Stimulated activated CD8-positive, alpha-beta memory T cell treated with anti-CD3 and anti-CD28 coated beads, Interleukin-4, amount 100 ng/mL, for 1 hour (primary cell): ENCODE results near the gene SLC25A36.
"Not testable (repeated sequence)": the region's sequence is repeated elsewhere in the genome, so short reads cannot be mapped to it uniquely, and the experiment has no call there.

ENCODE experiments used
- DNase-seq, 2 donors: peaks; one replicate each; pipeline ENCODE4 v3.0.0-alpha.2; 2020; ENCODE audit warnings: low read depth in 2 of 2, low spot score in 1 of 2

Gene SLC25A36

DNA sequence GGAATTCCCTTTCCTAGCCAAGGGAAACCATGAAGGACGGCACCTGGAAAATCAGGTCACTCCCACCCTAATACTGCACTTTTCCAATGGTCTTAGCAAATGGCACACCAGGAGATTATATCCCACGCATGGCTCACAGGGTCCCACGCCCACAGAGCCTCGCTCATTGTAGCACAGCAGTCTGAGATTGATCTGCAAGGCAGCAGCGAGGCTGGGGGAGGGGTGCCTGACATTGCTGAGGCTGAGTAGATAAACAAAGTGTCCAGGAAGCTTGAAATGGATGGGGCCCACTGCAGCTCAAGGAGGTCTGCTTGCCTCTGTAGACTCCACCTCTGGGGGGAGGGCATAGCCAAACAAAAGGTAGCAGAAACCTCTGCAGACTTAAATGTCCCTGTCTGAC, 46.2 kb downstream of the SLC25A36 start:
- not testable (repeated sequence) for DNase-seq

DNA sequence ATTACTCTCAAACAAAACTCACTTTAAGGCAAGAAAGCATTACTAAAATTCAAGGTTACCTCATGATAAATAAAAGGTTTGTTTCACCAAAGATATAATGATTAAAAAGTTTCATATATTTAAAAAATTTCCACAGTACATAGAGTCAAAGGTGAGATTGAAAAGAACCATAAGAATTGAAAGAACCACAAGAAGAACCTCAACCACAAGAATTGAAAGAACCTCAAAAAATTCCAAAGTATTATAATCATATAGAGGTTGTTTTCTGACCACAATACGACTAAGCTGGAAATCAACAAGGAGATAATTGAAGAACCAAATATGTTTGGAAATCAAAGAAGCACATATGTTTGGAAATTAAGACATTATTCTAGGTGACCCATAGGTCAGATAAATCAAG, 52.7 kb downstream of the SLC25A36 start:
- no peak for DNase-seq

DNA sequence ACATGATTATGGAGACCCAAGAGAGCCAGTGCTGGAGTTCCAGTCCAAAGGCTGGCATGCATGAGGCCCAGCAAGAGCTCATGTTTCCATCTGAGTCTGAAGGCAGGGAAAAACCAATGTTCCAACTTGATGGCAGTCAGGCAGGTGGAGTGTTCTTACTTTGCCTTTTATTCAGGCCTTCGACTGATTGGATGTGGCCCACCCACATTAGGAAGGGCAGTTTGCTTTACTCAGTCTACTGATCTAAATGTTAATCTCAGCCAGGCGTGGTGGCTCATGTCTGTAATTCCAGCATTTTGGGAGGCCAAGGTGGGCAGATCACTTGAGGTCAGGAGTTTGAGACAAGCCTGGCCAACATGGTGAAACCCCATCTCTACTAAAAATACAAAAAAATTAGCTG, 53.2 kb downstream of the SLC25A36 start:
- not testable (repeated sequence) for DNase-seq

DNA sequence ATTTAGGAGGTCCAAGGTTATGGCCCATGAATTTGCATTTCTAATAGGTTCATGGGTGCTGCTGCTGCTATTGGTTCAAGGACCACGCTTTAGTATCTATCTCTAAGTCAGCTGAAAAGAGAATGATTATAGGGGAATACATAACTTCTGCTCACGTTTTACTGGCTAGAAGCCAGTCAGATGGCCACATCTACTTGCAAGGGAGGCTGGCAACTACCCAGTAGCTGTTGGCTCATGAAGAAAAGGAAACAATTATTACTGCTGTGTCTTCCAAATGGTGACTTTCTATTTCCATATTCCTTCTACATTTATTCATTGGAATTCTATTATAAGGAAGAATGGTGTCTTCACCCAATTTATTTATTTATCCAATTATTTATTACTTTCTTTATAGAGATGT, 54.2 kb downstream of the SLC25A36 start:
- DNase-seq, result no peak

DNA sequence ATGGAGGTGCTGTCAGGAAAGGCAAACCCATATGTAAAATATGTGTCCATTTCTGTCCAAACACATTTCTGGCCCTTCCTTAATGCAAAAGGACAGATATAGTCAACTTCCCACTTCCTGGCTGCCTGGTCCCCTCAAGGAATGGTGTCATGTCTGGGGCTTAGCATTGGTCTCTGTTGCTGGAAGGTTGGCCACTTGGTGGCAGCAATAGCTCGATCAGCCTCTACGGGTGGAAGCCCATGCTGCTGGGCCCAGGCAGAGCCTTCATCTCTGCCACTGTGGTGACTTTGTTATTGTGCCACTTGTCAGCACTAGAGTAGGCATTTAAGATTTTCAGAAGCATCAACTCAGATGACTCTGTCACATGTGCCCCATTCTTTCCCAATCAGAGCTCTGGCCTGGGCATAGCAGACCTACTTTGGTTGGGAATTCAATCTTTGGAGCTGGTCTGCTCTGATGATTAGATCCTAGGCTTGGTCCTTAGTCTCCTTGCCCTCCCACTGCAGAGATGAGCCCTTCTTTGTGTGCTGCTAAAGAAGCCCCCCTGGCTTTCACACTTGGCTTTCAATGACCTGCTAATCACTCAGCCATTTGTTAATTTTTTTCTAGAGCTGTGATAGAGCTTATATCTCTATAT, 58.5 kb downstream of the SLC25A36 start:
- peak in 1 of 2 donors; percentile 12 for DNase-seq

DNA sequence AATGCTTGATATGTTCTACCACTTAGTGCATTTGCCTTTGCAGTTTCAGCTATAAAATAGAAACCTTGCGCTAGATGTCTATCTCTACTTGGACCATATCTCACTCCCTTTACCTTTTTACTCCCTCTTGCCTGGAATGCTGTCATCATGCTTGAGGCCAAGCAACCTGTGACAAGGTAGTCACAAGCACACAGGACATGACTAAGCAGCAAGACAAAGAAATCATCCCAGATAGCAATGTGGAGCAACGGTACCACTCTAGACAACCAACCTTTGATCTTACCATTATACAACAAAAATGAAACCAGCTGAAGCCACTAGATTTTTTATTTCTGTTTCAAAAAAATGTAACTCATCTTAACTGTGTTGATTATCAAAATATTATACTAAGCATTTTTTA, 59.0 kb downstream of the SLC25A36 start:
- no peak for DNase-seq

DNA sequence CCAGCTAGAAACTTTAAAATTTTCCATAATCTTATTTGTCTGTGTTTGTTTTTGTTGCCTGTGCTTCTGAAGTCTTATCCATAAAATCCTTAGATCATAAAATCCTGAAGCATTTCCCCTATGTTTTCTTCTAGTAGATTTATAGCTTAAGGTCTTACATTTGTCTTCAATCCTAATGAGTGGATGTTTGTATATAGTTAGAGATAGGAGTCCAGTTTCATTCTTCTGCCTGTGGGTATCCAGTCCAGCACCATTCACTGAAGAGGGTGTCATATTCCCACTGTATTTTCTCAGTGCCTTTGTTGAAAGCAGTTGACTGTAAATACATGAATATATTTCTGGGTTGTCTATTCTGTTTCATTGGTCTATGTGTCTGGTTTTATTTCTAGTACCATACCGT, 64.7 kb downstream of the SLC25A36 start:
- DNase-seq, result no peak

DNA sequence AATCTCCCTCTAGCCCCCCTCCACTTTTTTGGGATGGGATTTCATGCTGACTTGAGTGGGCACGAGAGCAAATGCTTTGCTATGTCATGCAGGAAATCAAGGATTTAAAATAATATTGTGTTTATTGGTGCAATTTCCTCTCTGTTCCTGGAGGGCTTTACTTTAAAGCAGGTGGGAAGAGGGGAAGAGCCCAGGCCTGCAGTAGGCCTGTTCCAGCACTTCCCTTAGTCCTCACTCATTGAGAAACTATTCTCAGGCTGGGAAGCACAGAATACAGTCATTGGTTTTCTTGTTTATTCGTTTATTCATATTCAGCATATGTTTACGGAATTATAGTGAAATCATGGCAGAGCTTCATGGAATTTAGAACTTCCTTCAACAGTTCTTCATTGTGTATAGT, 67.9 kb downstream of the SLC25A36 start:
- no peak for DNase-seq

DNA sequence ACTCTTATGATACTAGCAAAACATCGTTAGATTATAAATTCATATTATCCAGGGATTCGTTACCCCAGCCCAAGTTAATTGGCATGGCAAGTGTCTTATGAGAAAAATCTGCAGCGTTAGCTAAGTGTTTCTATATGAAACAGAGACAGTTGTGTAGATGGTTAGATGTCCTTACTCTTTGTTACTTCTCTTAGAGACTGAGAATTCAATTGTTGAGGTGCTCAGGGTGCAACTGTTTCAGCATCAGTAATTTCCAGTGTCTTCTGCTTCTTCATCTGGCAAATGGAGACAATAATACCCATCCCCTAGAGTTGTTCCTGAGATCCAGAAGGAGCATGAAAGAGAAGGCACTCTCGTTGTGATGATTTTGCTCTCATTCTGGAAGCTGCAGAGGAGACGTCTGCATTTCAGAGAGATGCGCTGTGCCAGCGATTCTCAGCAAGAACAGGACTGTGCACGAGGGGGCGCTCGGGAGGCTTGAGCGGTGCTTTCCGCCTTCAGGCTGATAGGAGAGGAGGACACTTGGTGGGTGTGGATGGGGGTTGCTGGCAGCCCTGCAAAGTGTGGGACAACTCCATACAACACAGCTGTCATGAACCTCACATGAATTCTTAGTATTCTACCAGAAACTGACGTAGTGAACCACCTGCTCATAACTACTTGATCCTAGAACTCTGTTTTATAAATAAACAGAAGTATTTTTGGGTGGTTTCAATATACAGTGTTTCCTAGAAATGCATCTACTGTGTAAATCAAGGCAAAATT, 69.8 kb downstream of the SLC25A36 start:
- DNase-seq, result peak; percentile 32 to 54

DNA sequence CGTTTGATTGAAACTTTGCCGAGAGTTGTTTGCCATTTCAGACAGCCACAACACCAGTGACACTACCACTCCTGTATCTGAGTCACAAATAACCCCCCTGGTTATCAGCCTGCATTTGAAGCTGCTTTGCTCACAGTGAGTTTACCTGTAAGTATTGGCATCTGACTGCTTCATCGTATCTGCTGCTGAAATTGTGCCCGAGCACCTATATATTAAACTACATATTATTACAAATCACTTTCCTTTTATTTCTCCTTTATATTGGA, 70.3 kb downstream of the SLC25A36 start:
- DNase-seq, result no peak

DNA sequence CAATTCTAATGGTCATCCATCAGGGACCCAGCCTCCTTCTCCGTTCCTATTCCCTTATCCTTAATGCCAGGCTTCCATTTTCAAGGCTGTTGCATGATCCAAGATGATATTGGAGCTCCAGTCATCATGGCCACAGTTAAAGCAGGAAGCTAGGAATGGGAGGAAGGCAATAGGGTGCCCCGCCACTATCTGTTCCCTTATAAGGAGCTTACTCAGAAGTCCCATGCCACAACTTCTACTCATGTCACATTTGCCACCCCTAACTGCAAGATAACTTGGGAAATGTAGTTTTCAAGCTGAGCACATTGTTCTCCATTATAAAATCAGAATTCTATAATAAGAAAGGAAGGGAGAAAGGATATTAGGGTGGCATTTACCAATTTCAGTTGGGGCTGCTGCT, 70.9 kb downstream of the SLC25A36 start:
- no peak for DNase-seq

DNA sequence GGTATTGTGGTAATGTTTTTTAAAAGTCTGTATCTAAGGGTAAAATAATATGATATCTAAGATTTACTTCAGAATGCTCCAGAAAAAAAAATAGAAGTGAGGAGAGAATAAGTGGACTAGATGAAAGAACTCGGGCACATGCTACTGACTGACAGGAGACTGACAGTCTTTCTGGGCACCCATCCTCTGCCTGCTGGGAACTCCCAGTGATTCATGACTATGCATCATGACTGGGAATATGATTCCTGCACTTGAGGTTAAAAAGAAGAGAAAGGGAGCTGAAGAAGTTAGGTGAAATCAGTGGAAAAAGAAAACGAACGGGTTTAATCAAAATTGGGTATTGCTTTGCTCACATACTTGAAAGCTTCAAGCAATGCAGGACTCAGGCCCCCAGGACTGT, 73.8 kb downstream of the SLC25A36 start:
- DNase-seq, result no peak

DNA sequence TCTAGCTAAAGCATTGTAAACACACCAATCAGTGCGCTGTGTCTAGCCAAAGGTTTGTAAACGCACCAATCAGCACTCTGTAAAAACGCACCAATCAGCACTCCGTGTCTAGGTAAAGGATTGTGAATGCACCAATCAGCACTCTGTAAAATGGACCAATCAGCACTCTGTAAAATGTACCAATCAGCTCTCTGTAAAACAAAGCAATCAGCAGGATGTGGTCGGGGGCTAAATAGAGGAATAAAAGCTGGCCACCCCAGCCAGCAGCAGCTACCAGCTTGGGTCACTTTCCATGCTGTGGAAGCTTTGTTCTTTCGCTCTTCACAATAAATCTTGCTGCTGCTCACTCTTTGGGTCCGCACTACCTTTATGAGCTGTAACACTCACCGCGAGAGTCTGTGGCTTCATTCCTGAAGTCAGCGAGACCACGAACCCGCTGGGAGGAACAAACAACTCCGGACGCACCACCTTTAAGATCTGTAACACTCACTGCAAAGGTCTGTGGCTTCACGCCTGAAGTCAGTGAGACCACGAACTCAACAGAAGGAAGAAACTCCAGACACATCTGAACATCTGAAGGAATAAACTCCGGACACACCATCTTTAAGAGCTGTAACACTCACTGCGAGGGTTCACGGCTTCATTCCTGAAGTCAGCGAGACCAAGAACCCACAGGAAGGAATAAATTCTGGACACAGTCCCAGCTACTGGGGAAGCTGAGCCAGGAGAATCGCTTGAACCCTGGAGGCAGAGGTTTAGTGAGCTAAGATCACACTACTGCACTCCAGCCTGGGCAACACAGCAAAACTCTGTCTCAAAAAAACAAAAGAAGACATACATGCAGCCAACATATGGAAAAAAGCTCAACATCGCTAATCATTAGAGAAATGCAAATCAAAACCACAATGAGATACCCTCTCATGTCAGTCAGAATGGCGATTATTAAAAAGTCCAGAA, 76.0 kb downstream of the SLC25A36 start:
- DNase-seq, result not testable (repeated sequence)

DNA sequence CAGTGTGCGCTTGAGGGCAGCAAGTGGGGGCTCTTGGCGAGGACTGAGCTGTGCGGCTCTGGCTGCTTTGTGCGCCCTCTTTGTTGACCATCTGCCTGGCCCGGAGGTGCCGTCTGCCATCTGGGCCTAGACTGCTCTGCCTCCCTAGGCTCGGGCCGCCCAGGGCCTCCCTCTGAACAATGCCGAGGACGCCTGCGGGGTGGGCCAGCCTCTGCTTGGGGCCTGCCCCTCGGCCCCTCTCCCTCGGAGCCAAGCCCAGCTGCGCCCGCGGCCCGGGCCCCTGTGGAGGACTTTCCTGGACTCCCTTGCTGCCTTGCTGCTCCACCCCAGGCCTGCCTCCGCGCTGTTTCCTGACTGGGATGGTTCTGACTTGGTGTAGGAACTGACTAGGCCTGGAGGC, 77.6 kb downstream of the SLC25A36 start:
- DNase-seq, result no peak

DNA sequence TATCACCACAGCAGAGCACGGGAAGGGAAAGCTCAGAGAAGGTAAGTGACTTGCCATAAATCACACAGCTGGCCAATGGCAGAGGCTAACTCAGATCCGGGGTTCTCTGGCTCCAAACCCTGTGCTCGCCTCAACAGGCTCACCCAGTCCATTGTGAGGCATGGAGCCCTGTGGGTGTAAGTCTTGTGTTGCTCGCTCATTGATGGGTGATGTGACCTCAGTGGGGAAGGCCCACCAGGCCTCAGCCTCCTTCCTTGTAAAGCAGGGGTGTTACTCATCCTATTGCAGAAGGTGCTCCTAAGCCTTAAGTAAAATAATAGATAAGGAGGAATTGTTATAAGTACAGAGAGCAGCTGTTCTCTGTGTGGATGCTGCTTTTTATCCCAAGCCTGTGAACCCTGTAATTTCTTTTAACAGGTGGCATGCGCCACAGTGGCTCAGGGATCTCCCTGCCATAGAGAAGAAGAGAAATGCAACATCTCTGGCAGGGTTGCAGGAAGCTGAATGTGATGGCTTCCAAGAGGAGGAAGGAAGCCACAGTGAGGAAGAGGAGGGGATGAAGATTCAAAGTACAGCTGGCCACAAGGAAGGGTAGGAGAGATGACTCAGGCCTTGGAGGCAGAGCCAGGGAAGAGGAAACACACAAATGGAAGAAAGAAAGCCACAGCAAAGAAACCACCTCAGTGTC, 78.7 kb downstream of the SLC25A36 start:
- DNase-seq, result no peak

DNA sequence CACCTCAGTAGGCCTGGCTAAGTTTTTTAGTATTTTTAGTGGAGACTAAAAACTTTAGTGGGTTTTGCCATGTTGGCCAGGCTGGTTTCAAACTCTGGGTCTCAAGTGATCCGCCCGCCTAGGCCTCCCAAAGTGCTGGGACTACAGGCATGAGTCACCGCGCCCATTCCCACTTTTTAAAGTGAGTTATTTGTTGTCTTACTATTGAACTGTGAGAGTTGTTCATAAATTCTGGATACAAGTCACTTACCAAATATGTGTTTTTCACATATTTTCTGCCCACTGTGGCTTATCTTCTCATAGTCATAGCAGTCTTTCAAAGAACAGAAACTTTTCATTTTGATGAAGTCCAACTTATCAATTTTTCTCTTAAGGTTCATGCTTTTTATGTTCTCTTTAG, 79.6 kb downstream of the SLC25A36 start:
- DNase-seq, result no peak
